K562 (cell line): ENCODE data around the gene DNAH10.

Experiments
- CTCF ChIP-seq, 3 experiments: IDR thresholded peaks in 2 of 3; conservative IDR thresholded peaks in 1 of 3; 2 replicates each; pipeline ENCODE4 v1.5.1; 2011 to 2012; ENCODE audit warnings: low read length in 3 of 3, mild to moderate bottlenecking in 3 of 3, control low read depth in 2 of 3, improper control_type of control experiment in 1 of 3, inconsistent platforms in 1 of 3, low read depth in 1 of 3, mixed read lengths in 1 of 3, moderate library complexity in 1 of 3; ENCODE audit not compliant: insufficient read depth in 2 of 3
- HES1 ChIP-seq: fragments of 450-650 bp; IDR thresholded peaks from 2 replicates; pipeline ENCODE4 v1.6.1; 2016; ENCODE audit warnings: low read depth, mild to moderate bottlenecking, moderate library complexity
- JUN ChIP-seq, 2 experiments: sonication (generic) in 1 of 2; formaldehyde crosslinking in 1 of 2; IDR thresholded peaks; 2 replicates each; pipeline versions ENCODE4 v1.6.1 to v1.8.0; 2012 to 2022; ENCODE audit warnings: borderline replicate concordance in 2 of 2, mild to moderate bottlenecking in 2 of 2, improper control_type of control experiment in 1 of 2, low read depth in 1 of 2, low read length in 1 of 2, missing genetic modification reagents in 1 of 2
- JUND ChIP-seq, 2 experiments: IDR thresholded peaks; 2 replicates in 1 of 2; 3 replicates in 1 of 2; pipeline ENCODE4 v1.6.1; 2011; ENCODE audit warnings: borderline replicate concordance in 2 of 2, low read depth in 2 of 2, low read length in 2 of 2, improper control_type of control experiment in 1 of 2, missing biosample characterization in 1 of 2, missing genetic modification characterization in 1 of 2, missing genetic modification reagents in 1 of 2
- KLF6 ChIP-seq: fragments of 250-450 bp; sonication (Bioruptor Pico); IDR thresholded peaks from 2 replicates; pipeline ENCODE4 v1.4.0; 2020; ENCODE audit warnings: mild to moderate bottlenecking, moderate library complexity, borderline replicate concordance
- MAZ ChIP-seq, 2 experiments: fragments of 450-650 bp in 1 of 2; sonication (generic) in 1 of 2; formaldehyde crosslinking; IDR thresholded peaks in 1 of 2; conservative IDR thresholded peaks in 1 of 2; 2 replicates each; pipeline versions ENCODE4 v1.4.0 to v1.5.0; 2020; ENCODE audit warnings: mild to moderate bottlenecking in 1 of 2, missing genetic modification reagents in 1 of 2
- NFATC3 ChIP-seq: fragments of 450-650 bp; IDR thresholded peaks from 2 replicates; pipeline ENCODE4 v1.6.1; 2017; ENCODE audit warnings: mild to moderate bottlenecking
- PCBP1 ChIP-seq: fragments of 200-400 bp; formaldehyde crosslinking; IDR thresholded peaks from 2 replicates; pipeline ENCODE4 v1.6.1; 2018; ENCODE audit warnings: mild to moderate bottlenecking, low read depth, low read length; ENCODE audit not compliant: poor library complexity, severe bottlenecking
- POLR2A ChIP-seq: fragments of 450-650 bp; conservative IDR thresholded peaks from 2 replicates; pipeline ENCODE4 v1.6.1; 2016
- POLR2AphosphoS2 ChIP-seq: IDR thresholded peaks from 2 replicates; pipeline ENCODE4 v1.6.1; 2012; ENCODE audit warnings: low read length, improper control_type of control experiment
- REST ChIP-seq, 2 experiments: fragments of 450-650 bp; formaldehyde crosslinking in 1 of 2; IDR thresholded peaks; 2 replicates each; pipeline versions ENCODE4 v1.4.0 to v1.6.1; 2014 to 2020; ENCODE audit warnings: mild to moderate bottlenecking in 2 of 2, borderline replicate concordance in 1 of 2, low read depth in 1 of 2
- ZNF561 ChIP-seq: fragments of 450-650 bp; formaldehyde crosslinking; conservative IDR thresholded peaks from 2 replicates; pipeline ENCODE4 v1.4.0; 2020; ENCODE audit warnings: mild to moderate bottlenecking, moderate library complexity
- ZNF780A ChIP-seq: fragments of 250-450 bp; sonication (Bioruptor Pico); IDR thresholded peaks from 2 replicates; pipeline ENCODE4 v1.5.0; 2021; ENCODE audit warnings: mild to moderate bottlenecking

- TF ChIP-seq MAZ (CRISPR knock-in tag; conservative IDR thresholded peaks at IDR 0.05 in 1 of 2, IDR thresholded peaks at IDR 0.05 in 1 of 2) (no peak), CTCF (IDR thresholded peaks at IDR 0.05 in 2 of 3, conservative IDR thresholded peaks at IDR 0.05 in 1 of 3; ENCODE audit: insufficient read depth in 2 of 3, low read depth in 1 of 3, low read length in 3 of 3) (no peak), PCBP1 (no peak), ZNF780A (CRISPR knock-in tag) (no peak), NFATC3 (no peak), ZNF561 (CRISPR knock-in tag) (no peak), POLR2AphosphoS2 (no peak), KLF6 (CRISPR knock-in tag) (no peak), HES1 (no peak), JUN (IDR thresholded peaks at IDR 0.05; ENCODE audit: borderline replicate concordance, low read depth, low read length) (no peak), JUN (CRISPR knock-in tag; IDR thresholded peaks at IDR 0.05; ENCODE audit: borderline replicate concordance) (no peak), JUND (IDR thresholded peaks at IDR 0.05; ENCODE audit: borderline replicate concordance, low read depth, low read length) (no peak), JUND (tag; IDR thresholded peaks at IDR 0.05; ENCODE audit: borderline replicate concordance, low read depth, low read length) (no peak), POLR2A (no peak), REST (IDR thresholded peaks at IDR 0.05; ENCODE audit: borderline replicate concordance) (no peak), REST (CRISPR knock-in tag; IDR thresholded peaks at IDR 0.05; ENCODE audit: low read depth) (no peak)
Measured at GRCh38 chr12:123910057-123910456, 148.0 kb downstream of the DNAH10 start.
